Mucosa of descending colon (tissue), 3 donors: ENCODE results near the gene GMCL2. TPM values are rescaled to one million over a fixed set of nuclear protein-coding genes. Genes with fewer than 3 reads are reported as not detected.

Experiments used
- ATAC-seq: fragments of 200-7000 bp; cut with Tn5 transposase; one replicate; pipeline ENCODE4 v1.9.1; 2020; ENCODE audit warnings: mild to moderate bottlenecking, moderate library complexity
- DNase-seq, 3 donors: peaks; one replicate each; pipeline ENCODE4 v3.0.0-alpha.2; 2020
- H3K36me3 ChIP-seq: fragments of 200-600 bp; one replicate; pipeline ENCODE4 v1.8.0; 2021; ENCODE audit warnings: low read depth, mild to moderate bottlenecking
- H3K4me1 ChIP-seq: fragments of 200-600 bp; one replicate; pipeline ENCODE4 v1.8.0; 2021; ENCODE audit warnings: low read depth, mild to moderate bottlenecking
- H3K4me3 ChIP-seq: fragments of 200-600 bp; one replicate; pipeline ENCODE4 v1.8.0; 2021; ENCODE audit warnings: mild to moderate bottlenecking
- H3K9me3 ChIP-seq: fragments of 200-600 bp; one replicate; pipeline ENCODE4 v1.8.0; 2021; ENCODE audit warnings: mild to moderate bottlenecking
- intact Hi-C, 2 donors: fragments of 100-400 bp; cut with DNase I in 1 of 2; cut with micrococcal nuclease in 1 of 2; formaldehyde crosslinking; loops; one replicate each; pipeline versions ENCODE4 v1.11.0 to v1.11.1; 2022; cut with DNase I, micrococcal nuclease
- total RNA-seq, 3 donors: library from RNA; stranded (reverse); fragmentation: NEBNext Ultra II Directional in 2 of 3; extraction: Animal tissue kit (Norgen Biotek cat#: 25700) in 2 of 3; gene quantifications; one replicate each; pipeline versions ENCODE4 v1.2.1 to v1.2.4, GENCODE V29; 2021 to 2023
- TF ChIP-seq, protein P1 (sequence below): fragments of 200-600 bp; IDR thresholded peaks from one replicate; pipeline ENCODE4 v1.8.0; 2022; ENCODE audit warnings: antibody characterized with exemption, mild to moderate bottlenecking
- donor health status: DM: no; HTN: no; CAD: no; lungs with moderate emphysema.
- donor health status: DM: no; HTN: no; CAD: no.
- donor health status: DM: no; HTN: yes; CAD: no.

Gene GMCL2
- total RNA-seq, 3 donors from 2014 or later = not detected

DNA sequence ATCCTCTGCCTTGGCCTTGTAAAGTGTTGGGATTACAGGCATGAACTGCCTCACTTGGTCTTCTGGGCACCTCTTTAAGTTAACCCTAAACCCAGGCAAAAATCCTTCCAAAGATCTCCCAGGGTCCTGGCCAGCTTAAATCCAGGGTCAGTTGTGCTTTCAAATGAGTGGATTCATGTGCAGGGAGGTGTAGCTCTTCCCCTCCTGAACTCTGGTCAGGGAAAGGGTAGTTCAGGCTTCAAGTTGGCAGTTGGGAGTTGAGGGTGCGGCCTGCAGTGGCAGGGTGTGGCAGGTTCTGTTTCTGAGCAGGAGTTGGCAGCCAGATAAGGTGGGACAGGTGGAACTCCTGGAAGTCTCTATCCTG is 20.7 kb upstream of the GMCL2 start:
- DNase-seq (peak; percentile 79 to 89 (median 81)), ATAC-seq (peak; percentile 63)
- Histone ChIP-seq H3K4me1 (peaks cover 50% of the 10 kb centered on the region), H3K36me3 (peaks cover 8% of the 10 kb centered on the region), H3K4me3 (no peak overlapping the region), H3K9me3 (no peaks in the 10 kb centered on the region)
- intact Hi-C loops = no loop called here
- TF ChIP-seq, protein P1, sequence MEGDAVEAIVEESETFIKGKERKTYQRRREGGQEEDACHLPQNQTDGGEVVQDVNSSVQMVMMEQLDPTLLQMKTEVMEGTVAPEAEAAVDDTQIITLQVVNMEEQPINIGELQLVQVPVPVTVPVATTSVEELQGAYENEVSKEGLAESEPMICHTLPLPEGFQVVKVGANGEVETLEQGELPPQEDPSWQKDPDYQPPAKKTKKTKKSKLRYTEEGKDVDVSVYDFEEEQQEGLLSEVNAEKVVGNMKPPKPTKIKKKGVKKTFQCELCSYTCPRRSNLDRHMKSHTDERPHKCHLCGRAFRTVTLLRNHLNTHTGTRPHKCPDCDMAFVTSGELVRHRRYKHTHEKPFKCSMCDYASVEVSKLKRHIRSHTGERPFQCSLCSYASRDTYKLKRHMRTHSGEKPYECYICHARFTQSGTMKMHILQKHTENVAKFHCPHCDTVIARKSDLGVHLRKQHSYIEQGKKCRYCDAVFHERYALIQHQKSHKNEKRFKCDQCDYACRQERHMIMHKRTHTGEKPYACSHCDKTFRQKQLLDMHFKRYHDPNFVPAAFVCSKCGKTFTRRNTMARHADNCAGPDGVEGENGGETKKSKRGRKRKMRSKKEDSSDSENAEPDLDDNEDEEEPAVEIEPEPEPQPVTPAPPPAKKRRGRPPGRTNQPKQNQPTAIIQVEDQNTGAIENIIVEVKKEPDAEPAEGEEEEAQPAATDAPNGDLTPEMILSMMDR = no peak

DNA sequence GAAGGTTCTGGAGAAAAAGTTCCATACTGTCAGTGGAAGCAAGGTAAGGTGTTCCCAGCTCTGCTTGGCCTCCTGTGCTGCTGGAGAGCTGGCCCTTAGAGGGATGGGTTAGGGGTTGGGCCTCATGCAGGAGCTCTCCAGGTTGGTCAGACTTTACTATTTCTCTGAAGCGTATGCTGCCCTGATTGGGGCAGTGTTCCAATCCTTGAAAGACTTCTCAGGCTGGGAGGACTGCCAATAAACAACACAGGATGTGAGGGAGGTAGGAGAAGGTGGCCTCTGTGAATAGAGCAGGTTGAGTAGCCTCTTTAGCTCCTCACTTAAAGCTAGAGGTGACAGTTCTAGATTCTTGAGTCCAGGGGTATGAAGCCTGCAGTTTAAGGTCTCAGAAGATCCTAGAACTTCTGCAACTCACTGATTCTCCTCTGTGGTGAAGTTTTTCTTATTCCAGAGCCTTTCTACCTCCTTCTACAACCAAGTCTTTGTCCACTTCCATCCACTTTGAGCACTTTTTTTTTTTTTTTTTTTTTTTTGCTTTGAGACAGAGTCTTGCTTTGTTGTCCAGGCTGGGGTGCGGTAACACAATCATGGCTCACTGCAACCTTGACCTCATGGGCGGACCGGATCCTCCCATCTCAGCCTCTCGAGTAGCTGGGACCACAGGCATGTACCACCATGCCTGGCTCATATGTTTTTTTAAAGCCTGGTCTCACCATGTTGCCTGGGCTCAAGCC is 20.2 kb upstream of the GMCL2 start:
- Histone ChIP-seq H3K9me3 (no peaks in the 10 kb centered on the region), H3K4me3 (no peak overlapping the region), H3K36me3 (peaks cover 8% of the 10 kb centered on the region), H3K4me1 (peaks cover 45% of the 10 kb centered on the region)
- TF ChIP-seq, protein P1 = no peak
- DNase-seq (peak; percentile 70 to 86 (median 71)), ATAC-seq (peak; percentile 60)
- intact Hi-C loops = no loop called here

DNA sequence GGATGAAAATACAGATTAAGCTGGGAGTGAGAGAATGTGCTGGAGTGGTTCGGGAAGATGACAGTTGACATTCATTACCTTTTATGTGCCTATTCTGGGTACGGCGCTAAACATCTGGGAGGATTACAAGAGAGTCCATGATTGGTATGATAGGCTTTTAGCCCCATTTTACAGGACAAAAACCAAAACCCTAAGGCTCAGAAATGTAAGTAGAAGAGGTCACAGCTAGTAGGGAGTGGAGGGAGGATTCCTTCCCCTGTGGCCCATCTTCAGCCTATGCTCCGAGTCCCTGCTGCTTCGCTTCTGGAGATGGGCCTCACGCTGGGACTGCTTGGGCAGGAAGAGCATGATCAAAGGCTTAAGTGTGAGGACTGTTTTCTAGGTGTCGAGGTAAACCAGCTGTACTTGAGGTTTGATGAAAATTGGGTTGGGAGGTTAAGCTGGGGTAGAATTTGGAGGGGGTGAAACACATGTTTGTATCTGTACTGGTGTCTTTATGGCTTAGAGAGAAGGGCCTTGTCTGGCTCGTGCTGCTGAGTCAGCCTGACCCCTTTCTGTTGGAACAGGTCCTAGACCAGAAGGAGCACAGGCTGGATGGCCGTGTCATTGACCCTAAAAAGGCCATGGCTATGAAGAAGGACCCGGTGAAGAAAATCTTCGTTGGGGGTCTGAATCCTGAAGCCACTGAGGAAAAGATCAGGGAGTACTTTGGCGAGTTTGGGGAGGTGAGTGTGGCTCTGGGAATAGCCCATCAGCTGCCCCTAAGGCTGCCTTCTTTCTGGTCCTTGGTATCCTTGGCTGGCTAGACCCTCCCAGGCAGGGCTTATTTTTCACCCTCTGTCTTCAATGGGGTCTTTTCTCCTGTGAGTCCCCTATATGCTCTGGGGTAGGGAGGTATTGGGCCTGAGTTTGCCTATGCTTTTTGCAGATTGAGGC is 19.3 kb upstream of the GMCL2 start:
- ATAC-seq (no peak), DNase-seq (no peak)
- Histone ChIP-seq H3K4me1 (peaks cover 42% of the 10 kb centered on the region), H3K36me3 (peaks cover 5% of the 10 kb centered on the region), H3K9me3 (no peaks in the 10 kb centered on the region), H3K4me3 (no peak overlapping the region)
- intact Hi-C loops = no loop called here
- TF ChIP-seq, protein P1 = no peak

DNA sequence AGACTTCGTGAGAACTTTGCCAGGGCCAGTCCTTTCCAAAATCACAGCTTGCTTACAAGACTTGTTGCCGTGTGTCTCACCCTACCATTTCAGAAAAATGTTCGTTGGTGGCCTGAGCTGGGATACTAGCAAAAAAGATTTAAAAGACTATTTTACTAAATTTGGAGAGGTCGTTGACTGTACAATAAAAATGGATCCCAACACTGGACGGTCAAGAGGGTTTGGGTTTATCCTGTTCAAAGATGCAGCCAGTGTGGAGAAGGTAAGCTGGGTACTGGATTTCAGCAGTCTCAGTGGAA is 18.5 kb upstream of the GMCL2 start:
- TF ChIP-seq, protein P1 = no peak
- Histone ChIP-seq H3K36me3 (peaks cover 5% of the 10 kb centered on the region), H3K9me3 (no peaks in the 10 kb centered on the region), H3K4me1 (peaks cover 41% of the 10 kb centered on the region), H3K4me3 (peak overlapping the region; percentile 98)
- intact Hi-C loops = no loop called here
- ATAC-seq (no peak), DNase-seq (no peak)

- peaks cover 5% of the 10 kb centered on the region for H3K36me3 ChIP-seq
- DNase-seq = peak; percentile 91 to 92 (median 92)
- no peaks in the 10 kb centered on the region for H3K9me3 ChIP-seq
- intact Hi-C loops = no loop called here
- TF ChIP-seq, protein P1 = no peak
- H3K4me3 ChIP-seq = peak overlapping the region; percentile 98
- ATAC-seq = peak; percentile 65
- peaks cover 37% of the 10 kb centered on the region for H3K4me1 ChIP-seq
Observed at GRCh38 chr5:178204935-178205748, 18.0 kb upstream of the GMCL2 start.
